ENCODE measurements around the gene SNX30.

Gene SNX30

GRCh38 chr9:112757282-112757883 is 6.8 kb downstream of the SNX30 start:
- TF ChIP-seq LEF1 (IDR thresholded peaks at IDR 0.05; ENCODE audit: borderline replicate concordance) (no peak), FOXM1 (IDR thresholded peaks at IDR 0.05; ENCODE audit: borderline replicate concordance) (no peak), ELF4 (IDR thresholded peaks at IDR 0.05) (no peak), ZNF384 (IDR thresholded peaks at IDR 0.05) (no peak), PKNOX1 (IDR thresholded peaks at IDR 0.05) (no peak), SP1 (IDR thresholded peaks at IDR 0.05) (no peak), SUZ12 (IDR thresholded peaks at IDR 0.05) (no peak), TARDBP (IDR thresholded peaks at IDR 0.05) (no peak), FOXK2 (IDR thresholded peaks at IDR 0.05) (no peak), NFRKB (IDR thresholded peaks at IDR 0.05) (no peak), L3MBTL2 (conservative IDR thresholded peaks at IDR 0.05) (no peak), CTBP1 (IDR thresholded peaks at IDR 0.05; ENCODE audit: borderline replicate concordance) (no peak), BHLHE40 (IDR thresholded peaks at IDR 0.05; ENCODE audit: borderline replicate concordance) (no peak)
- ChIA-PET CTCF (no interaction called here), POLR2A (interaction anchor here (0.7 kb wide), 1 partner anchor 378 kb away, joined by 3 read pairs; the partner anchor contains the start of gene HSDL2)

GRCh38 chr9:112757940-112758339 is 7.4 kb downstream of the SNX30 start:
- CTCF ChIA-PET: no interaction called here
- TF ChIP-seq BHLHE40 (IDR thresholded peaks at IDR 0.05; ENCODE audit: borderline replicate concordance) (no peak), ELF4 (IDR thresholded peaks at IDR 0.05) (no peak), HDGF (IDR thresholded peaks at IDR 0.05; ENCODE audit: borderline replicate concordance) (no peak), L3MBTL2 (conservative IDR thresholded peaks at IDR 0.05) (no peak), TARDBP (IDR thresholded peaks at IDR 0.05) (no peak), CTBP1 (IDR thresholded peaks at IDR 0.05; ENCODE audit: borderline replicate concordance) (no peak), FOXA1 (IDR thresholded peaks at IDR 0.05) (no peak), ARNT (IDR thresholded peaks at IDR 0.05) (no peak), NFRKB (IDR thresholded peaks at IDR 0.05) (no peak), PKNOX1 (IDR thresholded peaks at IDR 0.05) (no peak), SUZ12 (IDR thresholded peaks at IDR 0.05) (no peak), LEF1 (IDR thresholded peaks at IDR 0.05; ENCODE audit: borderline replicate concordance) (no peak), SP1 (IDR thresholded peaks at IDR 0.05) (no peak), FOXK2 (IDR thresholded peaks at IDR 0.05) (no peak), FOXM1 (IDR thresholded peaks at IDR 0.05; ENCODE audit: borderline replicate concordance) (no peak), ZNF384 (IDR thresholded peaks at IDR 0.05) (no peak)
- POLR2A ChIA-PET: interaction anchor here (0.7 kb wide), 1 partner anchor 378 kb away, joined by 3 read pairs; the partner anchor contains the start of gene HSDL2
- no peak for DNase-seq (ENCODE audit: extremely low spot score)

More at GRCh38 chr9:112757282-112757883, 6.8 kb downstream of the SNX30 start:
- no peak for DNase-seq (ENCODE audit: extremely low spot score)

- TF ChIP-seq BHLHE40 (IDR thresholded peaks at IDR 0.05; ENCODE audit: borderline replicate concordance): no peak
- TF ChIP-seq HDGF (IDR thresholded peaks at IDR 0.05; ENCODE audit: borderline replicate concordance): no peak
- TF ChIP-seq FOXK2 (IDR thresholded peaks at IDR 0.05): no peak
- TF ChIP-seq PKNOX1 (IDR thresholded peaks at IDR 0.05): no peak
- TF ChIP-seq ELF4 (IDR thresholded peaks at IDR 0.05): no peak
- TF ChIP-seq FOXM1 (IDR thresholded peaks at IDR 0.05; ENCODE audit: borderline replicate concordance): no peak
- TF ChIP-seq NFRKB (IDR thresholded peaks at IDR 0.05): no peak
- no peak for TF ChIP-seq ARNT (IDR thresholded peaks at IDR 0.05)
- no peak for TF ChIP-seq FOXA1 (IDR thresholded peaks at IDR 0.05)
- TF ChIP-seq ZNF384 (IDR thresholded peaks at IDR 0.05): no peak
- TF ChIP-seq L3MBTL2 (conservative IDR thresholded peaks at IDR 0.05): no peak
- no peak for TF ChIP-seq TARDBP (IDR thresholded peaks at IDR 0.05)
- TF ChIP-seq CTBP1 (IDR thresholded peaks at IDR 0.05; ENCODE audit: borderline replicate concordance): no peak
- no peak for TF ChIP-seq SP1 (IDR thresholded peaks at IDR 0.05)
- no peak for DNase-seq (ENCODE audit: extremely low spot score)
- ChIA-PET POLR2A (no interaction called here), CTCF (no interaction called here)
These were observed 10.3 kb downstream of the SNX30 start for GRCh38 chr9:112760821-112761220.

GRCh38 chr9:112761912-112762655 is 11.5 kb downstream of the SNX30 start:
- POLR2A ChIA-PET: no interaction called here
- no peak for TF ChIP-seq LEF1 (IDR thresholded peaks at IDR 0.05; ENCODE audit: borderline replicate concordance)
- TF ChIP-seq FOXA1 (IDR thresholded peaks at IDR 0.05): no peak
- no peak for TF ChIP-seq ARNT (IDR thresholded peaks at IDR 0.05)
- no peak for TF ChIP-seq HDGF (IDR thresholded peaks at IDR 0.05; ENCODE audit: borderline replicate concordance)
- no peak for TF ChIP-seq SP1 (IDR thresholded peaks at IDR 0.05)
- no peak for TF ChIP-seq FOXM1 (IDR thresholded peaks at IDR 0.05; ENCODE audit: borderline replicate concordance)
- TF ChIP-seq PKNOX1 (IDR thresholded peaks at IDR 0.05): no peak
- TF ChIP-seq SUZ12 (IDR thresholded peaks at IDR 0.05): no peak
- TF ChIP-seq L3MBTL2 (conservative IDR thresholded peaks at IDR 0.05): no peak
- TF ChIP-seq ELF4 (IDR thresholded peaks at IDR 0.05): no peak
- CTCF ChIA-PET: no interaction called here
- no peak for DNase-seq (ENCODE audit: extremely low spot score)

Measured in HEK293T (cell line).